GM12892 (cell line): ENCODE data around the gene CRYBA2.

Experiments used
- POLR2A ChIP-seq: IDR thresholded peaks from 2 replicates; pipeline ENCODE4 v1.6.1; 2011; ENCODE audit warnings: low read depth, low read length, control low read depth
- TAF1 ChIP-seq: IDR thresholded peaks from 2 replicates; pipeline ENCODE4 v1.6.1; 2011; ENCODE audit warnings: low read depth, mild to moderate bottlenecking, control low read depth, low read length, borderline replicate concordance

DNA sequence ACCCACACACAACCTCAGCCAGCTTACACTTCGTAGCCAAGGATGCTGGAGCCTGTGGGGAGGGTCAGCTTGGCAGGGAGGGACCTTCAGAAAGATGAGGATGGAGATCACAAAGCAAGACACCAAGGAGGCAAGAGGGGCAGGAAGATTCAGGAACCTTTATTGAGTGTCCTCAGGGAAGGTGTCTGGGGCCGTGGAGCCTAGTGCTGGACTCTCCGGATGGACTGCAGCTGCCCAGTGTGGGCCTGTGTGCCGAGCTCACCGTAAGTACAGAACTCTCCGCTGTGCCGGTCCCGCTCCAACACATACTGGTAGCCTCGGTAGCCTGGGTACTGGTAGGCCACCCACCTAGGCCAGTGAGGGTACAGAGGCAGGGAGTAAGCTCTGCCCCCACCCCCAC, 3.2 kb downstream of the CRYBA2 start:
- no peak for TF ChIP-seq POLR2A
- no peak for TF ChIP-seq TAF1
